PC-3 (cell line): ENCODE results near the gene TNFRSF6B. TPM values are rescaled to one million over a fixed set of nuclear protein-coding genes. Genes with fewer than 3 reads are reported as not detected.

ENCODE experiments used
- ATAC-seq: fragments of 200-7000 bp; cut with Tn5 transposase; 2 replicates; pipeline ENCODE4 v1.9.1; 2020; ENCODE audit warnings: mild to moderate bottlenecking, moderate library complexity
- BruUV-seq: library from RNA; stranded (reverse); fragments of 400-500 nt; replicated peaks from 2 replicates; lab custom pipeline; 2021; lab: Mats Ljungman, UMichigan
- CTCF ChIA-PET: fragments of 300-600 bp; sonication (Branson Sonifier 250); formaldehyde crosslinking; loops from one replicate; lab custom pipeline; 2022; ENCODE audit warnings: antibody characterized with exemption; lab: Charles Lee
- POLR2A ChIA-PET: fragments of 300-600 bp; sonication (Branson Sonifier 250); formaldehyde crosslinking; loops from one replicate; lab custom pipeline; 2022; ENCODE audit warnings: antibody characterized with exemption; ENCODE audit not compliant: unreplicated experiment; lab: Charles Lee
- DNase-seq: peaks from one replicate; pipeline ENCODE4 v3.0.0-alpha.2; 2015
- H2AFZ ChIP-seq: fragments of 300-600 bp; sonication (generic); 2 replicates; pipeline ENCODE4 v1.6.0; 2016; ENCODE audit warnings: antibody characterized with exemption, low read length
- H3F3A ChIP-seq: fragments of 300-600 bp; sonication (generic); one replicate; pipeline ENCODE4 v1.6.0; 2017; ENCODE audit warnings: antibody characterized with exemption, low read length, control low read depth, mild to moderate bottlenecking; ENCODE audit not compliant: unreplicated experiment
- H3K27ac ChIP-seq: fragments of 300-600 bp; sonication (generic); 2 replicates; pipeline ENCODE4 v1.5.1; 2016; ENCODE audit warnings: mild to moderate bottlenecking, low read length
- H3K27me3 ChIP-seq: fragments of 300-600 bp; sonication (generic); 2 replicates; pipeline ENCODE4 v1.6.1; 2016; ENCODE audit warnings: low read length, mixed read lengths
- H3K36me3 ChIP-seq: fragments of 300-600 bp; sonication (generic); 2 replicates; pipeline ENCODE4 v1.6.1; 2016; ENCODE audit warnings: low read depth, mixed run types, low read length, mixed read lengths
- H3K4me1 ChIP-seq: fragments of 300-600 bp; sonication (generic); 2 replicates; pipeline ENCODE4 v1.5.1; 2016; ENCODE audit warnings: low read length; ENCODE audit not compliant: insufficient read depth
- H3K4me2 ChIP-seq: fragments of 300-600 bp; sonication (generic); 2 replicates; pipeline ENCODE4 v1.6.0; 2016; ENCODE audit warnings: low read length
- H3K4me3 ChIP-seq: fragments of 300-600 bp; sonication (generic); 2 replicates; pipeline ENCODE4 v1.5.1; 2016; ENCODE audit warnings: mild to moderate bottlenecking, low read length, mixed read lengths
- H3K79me2 ChIP-seq: fragments of 300-600 bp; sonication (generic); 2 replicates; pipeline ENCODE4 v1.6.1; 2017; ENCODE audit warnings: low read length, mixed read lengths
- H3K9ac ChIP-seq: fragments of 300-600 bp; sonication (generic); 2 replicates; pipeline ENCODE4 v1.6.0; 2016; ENCODE audit warnings: mild to moderate bottlenecking, low read length
- H3K9me2 ChIP-seq: fragments of 300-600 bp; sonication (generic); replicated peaks from 2 replicates; pipeline ENCODE4 v1.6.1; 2016; ENCODE audit warnings: mixed run types, low read length, mixed read lengths
- H3K9me3 ChIP-seq: fragments of 300-600 bp; sonication (generic); 2 replicates; pipeline ENCODE4 v1.6.1; 2016; ENCODE audit warnings: low read length, mixed read lengths
- H4K20me1 ChIP-seq: fragments of 300-600 bp; sonication (generic); 2 replicates; pipeline ENCODE4 v1.6.1; 2016; ENCODE audit warnings: low read length, mixed read lengths
- EZH2 ChIP-seq: fragments of 300-600 bp; sonication (generic); IDR thresholded peaks from one replicate; pipeline ENCODE4 v1.6.1; 2017; ENCODE audit warnings: antibody characterized with exemption, mild to moderate bottlenecking, low read length; ENCODE audit not compliant: unreplicated experiment
- EZH2phosphoT487 ChIP-seq: fragments of 300-600 bp; sonication (generic); IDR thresholded peaks from 2 replicates; pipeline ENCODE4 v1.6.1; 2018; ENCODE audit warnings: mild to moderate bottlenecking, antibody characterized with exemption, low read length, borderline replicate concordance
- intact Hi-C: fragments of 100-400 bp; cut with micrococcal nuclease; formaldehyde crosslinking; loops from 2 replicates; pipeline ENCODE4 v1.9.0; 2023
- total RNA-seq: library from RNA; depleted of rRNA; stranded (reverse); fragments of >200 nt; gene quantifications from 2 replicates; pipeline ENCODE4 v1.2.3, GENCODE V29; 2014
- TF ChIP-seq, protein P1 (sequence below): fragments of 300-600 bp; sonication (generic); conservative IDR thresholded peaks from 2 replicates; pipeline ENCODE4 v1.5.1; 2017; ENCODE audit warnings: antibody characterized with exemption, low read depth, mild to moderate bottlenecking, low read length

Gene TNFRSF6B
- total RNA-seq, 1 experiment from 2014 or later, result 41.6 TPM

DNA sequence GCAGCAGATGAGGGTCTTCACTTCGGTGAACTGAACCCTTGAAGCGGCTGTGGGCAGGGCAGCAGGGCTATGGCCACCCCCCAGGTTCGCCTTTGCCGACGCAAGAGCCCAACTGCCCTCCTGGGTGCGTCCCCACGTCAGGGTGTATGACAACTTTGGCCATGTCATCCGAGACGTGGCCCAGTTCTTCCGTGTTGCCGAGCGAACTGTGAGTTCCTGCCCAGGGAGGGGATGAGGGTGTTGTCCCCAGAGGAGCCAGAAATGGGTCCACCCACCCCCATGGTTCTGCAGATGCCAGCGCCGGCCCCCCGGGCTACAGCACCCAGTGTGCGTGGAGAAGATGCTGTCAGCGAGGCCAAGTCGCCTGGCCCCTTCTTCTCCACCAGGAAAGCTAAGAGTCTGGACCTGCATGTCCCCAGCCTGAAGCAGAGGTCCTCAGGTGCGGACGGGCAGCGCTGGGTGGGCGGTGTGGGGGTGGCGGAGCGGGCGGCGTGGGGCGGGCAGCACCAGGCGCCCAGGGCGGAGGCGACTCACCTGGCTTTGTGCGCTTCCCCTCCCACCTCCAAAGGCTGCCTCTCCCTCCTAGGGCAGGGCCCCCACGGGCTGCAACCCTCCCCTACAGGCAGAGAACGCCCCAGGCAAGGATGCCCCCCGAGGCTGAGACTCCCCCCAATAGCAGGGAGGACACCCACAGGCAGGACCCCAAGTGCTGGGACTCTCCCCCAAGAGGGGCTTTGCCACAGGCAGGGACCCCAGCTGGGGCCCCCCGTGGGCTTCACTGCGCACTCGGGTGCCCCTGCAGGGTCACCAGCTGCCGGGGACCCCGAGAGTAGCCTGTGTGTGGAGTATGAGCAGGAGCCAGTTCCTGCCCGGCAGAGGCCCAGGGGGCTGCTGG is 6.2 kb upstream of the TNFRSF6B start:
- Histone ChIP-seq H3K9me3 (no peaks in the 10 kb centered on the region), H3K27ac (no peak overlapping the region), H3K4me1 (peaks cover 11% of the 10 kb centered on the region), H4K20me1 (no peaks in the 10 kb centered on the region), H3K4me2 (no peak overlapping the region), H3K9me2 (no peaks in the 10 kb centered on the region), H2AFZ (no peak overlapping the region), H3K36me3 (no peaks in the 10 kb centered on the region; the same call in 1 of the 2 replicates), H3K27me3 (no peaks in the 10 kb centered on the region), H3F3A (no peaks in the 10 kb centered on the region), H3K9ac (no peak overlapping the region), H3K79me2 (no peaks in the 10 kb centered on the region), H3K4me3 (no peak overlapping the region)
- DNase-seq (no peak), ATAC-seq (no peak)
- TF ChIP-seq EZH2phosphoT487 (no peak), EZH2 (no peak)
- TF ChIP-seq, protein P1, sequence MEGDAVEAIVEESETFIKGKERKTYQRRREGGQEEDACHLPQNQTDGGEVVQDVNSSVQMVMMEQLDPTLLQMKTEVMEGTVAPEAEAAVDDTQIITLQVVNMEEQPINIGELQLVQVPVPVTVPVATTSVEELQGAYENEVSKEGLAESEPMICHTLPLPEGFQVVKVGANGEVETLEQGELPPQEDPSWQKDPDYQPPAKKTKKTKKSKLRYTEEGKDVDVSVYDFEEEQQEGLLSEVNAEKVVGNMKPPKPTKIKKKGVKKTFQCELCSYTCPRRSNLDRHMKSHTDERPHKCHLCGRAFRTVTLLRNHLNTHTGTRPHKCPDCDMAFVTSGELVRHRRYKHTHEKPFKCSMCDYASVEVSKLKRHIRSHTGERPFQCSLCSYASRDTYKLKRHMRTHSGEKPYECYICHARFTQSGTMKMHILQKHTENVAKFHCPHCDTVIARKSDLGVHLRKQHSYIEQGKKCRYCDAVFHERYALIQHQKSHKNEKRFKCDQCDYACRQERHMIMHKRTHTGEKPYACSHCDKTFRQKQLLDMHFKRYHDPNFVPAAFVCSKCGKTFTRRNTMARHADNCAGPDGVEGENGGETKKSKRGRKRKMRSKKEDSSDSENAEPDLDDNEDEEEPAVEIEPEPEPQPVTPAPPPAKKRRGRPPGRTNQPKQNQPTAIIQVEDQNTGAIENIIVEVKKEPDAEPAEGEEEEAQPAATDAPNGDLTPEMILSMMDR, result no peak
- intact Hi-C loops, result no loop called here
- ChIA-PET CTCF (no interaction called here), POLR2A (no interaction called here)
- no TSS peak for BruUV-seq

- Histone ChIP-seq H3K9me2 (no peaks in the 10 kb centered on the region), H3K4me3 (no peak overlapping the region), H3K27ac (no peak overlapping the region), H3K9me3 (no peaks in the 10 kb centered on the region), H3K36me3 (no peaks in the 10 kb centered on the region; the same call in 1 of the 2 replicates), H3K4me2 (no peak overlapping the region), H4K20me1 (no peaks in the 10 kb centered on the region), H3K79me2 (no peaks in the 10 kb centered on the region), H3K27me3 (no peaks in the 10 kb centered on the region), H3F3A (no peaks in the 10 kb centered on the region), H2AFZ (no peak overlapping the region), H3K4me1 (peaks cover 11% of the 10 kb centered on the region), H3K9ac (no peak overlapping the region)
- ChIA-PET POLR2A (no interaction called here), CTCF (no interaction called here)
- BruUV-seq, result no TSS peak
- intact Hi-C loops, result no loop called here
- no peak for DNase-seq
- TF ChIP-seq, protein P1, result no peak
- no peak for TF ChIP-seq EZH2phosphoT487
- no peak for TF ChIP-seq EZH2
- ATAC-seq, result no peak
These were observed 5.3 kb upstream of the TNFRSF6B start for GRCh38 chr20:63690898-63691710.
